ENCODE measurements around the gene ADAM12.

GRCh38 chr10:126373972-126374371, 14.3 kb downstream of the ADAM12 start:
- TF ChIP-seq EZH2 (IDR thresholded peaks at IDR 0.05), result no peak
- no peak for TF ChIP-seq POLR2AphosphoS5 (IDR thresholded peaks at IDR 0.05; ENCODE audit: borderline replicate concordance, low read depth, low read length)
- TF ChIP-seq FOXP2 (optimal IDR thresholded peaks at IDR 0.05; ENCODE audit: control extremely low read depth, extremely low read length, insufficient read depth), result no peak

Measured in SK-N-MC (cell line).